H1 (cell line): ENCODE measurements around the gene PCDH9. TPM values are rescaled to one million over a fixed set of nuclear protein-coding genes. Genes with fewer than 3 reads are reported as not detected.
"Not testable (repeated sequence)": the region's sequence is repeated elsewhere in the genome, so short reads cannot be mapped to it uniquely, and the experiment has no call there.

Source experiments
- CTCF ChIA-PET: fragments of 300-600 bp; sonication (Branson Sonifier 250); formaldehyde crosslinking; loops from one replicate; lab custom pipeline; 2021; ENCODE audit not compliant: partially characterized antibody; lab: Charles Lee
- POLR2A ChIA-PET: fragments of 300-600 bp; sonication (Branson Sonifier 250); formaldehyde crosslinking; loops from one replicate; lab custom pipeline; 2021; ENCODE audit warnings: inconsistent platforms; ENCODE audit not compliant: partially characterized antibody; lab: Charles Lee
- DNase-seq, 2 experiments: peaks; one replicate each; pipeline versions ENCODE4 v3.0.0 to v3.0.0-alpha.2; 2010 to 2022; ENCODE audit warnings: low spot score in 2 of 2, low read depth in 1 of 2, mixed read lengths in 1 of 2
- FAIRE-seq: peaks from 2 replicates; lab custom pipeline; 2011; peaks lifted over from hg19 to GRCh38; lab: Jason Lieb, UNC
- H2AFZ ChIP-seq: 2 replicates; pipeline ENCODE4 v1.8.1; 2012; ENCODE audit warnings: low read length, inconsistent platforms
- H2AK5ac ChIP-seq: 2 replicates; pipeline ENCODE4 v1.6.1; 2013; ENCODE audit warnings: low read depth, low read length
- H2BK120ac ChIP-seq: replicated peaks from 2 replicates; pipeline ENCODE3; 2013; ENCODE audit warnings: low read depth, low read length, inconsistent platforms
- H2BK12ac ChIP-seq: 2 replicates; pipeline ENCODE4 v1.6.1; 2013; ENCODE audit warnings: low read depth, low read length
- H2BK15ac ChIP-seq: 2 replicates; pipeline ENCODE4 v1.6.1; 2013; ENCODE audit warnings: low read length
- H2BK20ac ChIP-seq: 2 replicates; pipeline ENCODE4 v1.6.1; 2013; ENCODE audit warnings: low read length
- H2BK5ac ChIP-seq: 2 replicates; pipeline ENCODE4 v1.6.1; 2013; ENCODE audit warnings: low read depth, low read length
- H3K14ac ChIP-seq: 2 replicates; pipeline ENCODE4 v1.6.1; 2013; ENCODE audit warnings: inconsistent platforms; ENCODE audit not compliant: insufficient read length
- H3K18ac ChIP-seq: 2 replicates; pipeline ENCODE4 v1.6.1; 2013; ENCODE audit warnings: low read length; ENCODE audit errors: extremely low read depth
- H3K23ac ChIP-seq: 2 replicates; pipeline ENCODE4 v1.6.1; 2013; ENCODE audit warnings: inconsistent platforms; ENCODE audit not compliant: insufficient read length
- H3K23me2 ChIP-seq: 2 replicates; pipeline ENCODE4 v1.6.1; 2013; ENCODE audit warnings: low read depth, low read length
- H3K27ac ChIP-seq: 2 replicates; pipeline ENCODE4 v1.6.1; 2011; ENCODE audit warnings: low read depth, low read length, inconsistent platforms
- H3K27me3 ChIP-seq, 4 experiments: replicated peaks in 1 of 4; 1 replicate in 1 of 4; 2 replicates in 3 of 4; pipeline versions ENCODE4 v1.6.1 to v1.8.1; 2011 to 2013; ENCODE audit warnings: low read length in 3 of 4, mild to moderate bottlenecking in 3 of 4, inconsistent platforms in 2 of 4, mixed read lengths in 2 of 4, moderate library complexity in 1 of 4; ENCODE audit not compliant: control insufficient read depth in 3 of 4, insufficient read depth in 3 of 4; ENCODE audit errors: extremely low read depth in 1 of 4
- H3K36me3 ChIP-seq, 4 experiments: 2 replicates each; pipeline versions ENCODE4 v1.6.1 to v1.8.1; 2011 to 2013; ENCODE audit warnings: mild to moderate bottlenecking in 4 of 4, low read length in 3 of 4, moderate library complexity in 2 of 4, control low read depth in 1 of 4, inconsistent platforms in 1 of 4; ENCODE audit not compliant: insufficient read depth in 4 of 4, control insufficient read depth in 2 of 4
- H3K4ac ChIP-seq: replicated peaks from 2 replicates; pipeline ENCODE3; 2013; ENCODE audit warnings: low read length, low read depth, mixed read lengths, inconsistent platforms; ENCODE audit not compliant: insufficient read length
- H3K4me1 ChIP-seq, 4 experiments: replicated peaks in 1 of 4; 1 replicate in 1 of 4; 2 replicates in 3 of 4; pipeline versions ENCODE4 v1.6.1 to v1.8.1; 2011 to 2013; ENCODE audit warnings: low read length in 3 of 4, inconsistent platforms in 2 of 4, mixed read lengths in 1 of 4; ENCODE audit not compliant: insufficient read depth in 4 of 4, control insufficient read depth in 3 of 4
- H3K4me2 ChIP-seq, 2 experiments: 2 replicates each; pipeline versions ENCODE4 v1.6.1 to v1.8.1; 2011 to 2013; ENCODE audit warnings: low read depth in 2 of 2, low read length in 2 of 2, control low read depth in 1 of 2, inconsistent platforms in 1 of 2, mild to moderate bottlenecking in 1 of 2; ENCODE audit not compliant: insufficient read depth in 1 of 2
- H3K4me3 ChIP-seq, 4 experiments: fragments of 200-600, 300-600 bp in 1 of 4; sonication (generic), shearing (Covaris generic), sonication (Bioruptor Twin) in 1 of 4; 2 replicates each; pipeline versions ENCODE4 v1.5.1 to v1.8.1; 2011 to 2016; ENCODE audit warnings: low read length in 4 of 4, low read depth in 3 of 4, control low read depth in 2 of 4, inconsistent platforms in 2 of 4, mild to moderate bottlenecking in 2 of 4, mixed read lengths in 1 of 4, moderate library complexity in 1 of 4; ENCODE audit not compliant: insufficient read depth in 2 of 4; ENCODE audit errors: extremely low read depth in 1 of 4
- H3K56ac ChIP-seq: replicated peaks from 2 replicates; pipeline ENCODE3; 2013; ENCODE audit warnings: low read depth, mild to moderate bottlenecking, mixed read lengths, low read length, inconsistent platforms; ENCODE audit not compliant: insufficient read length
- H3K79me1 ChIP-seq: 2 replicates; pipeline ENCODE4 v1.6.1; 2013; ENCODE audit warnings: low read depth, low read length, control low read depth
- H3K79me2 ChIP-seq, 2 experiments: 2 replicates each; pipeline versions ENCODE4 v1.6.1 to v1.8.1; 2012 to 2013; ENCODE audit warnings: low read length in 2 of 2, mild to moderate bottlenecking in 2 of 2, inconsistent platforms in 1 of 2; ENCODE audit not compliant: insufficient read depth in 2 of 2, control insufficient read depth in 1 of 2
- H3K9ac ChIP-seq, 4 experiments: replicated peaks in 1 of 4; 1 replicate in 1 of 4; 2 replicates in 3 of 4; pipeline versions ENCODE4 v1.6.1 to v1.8.1; 2011 to 2013; ENCODE audit warnings: low read depth in 3 of 4, low read length in 3 of 4, control low read depth in 2 of 4, mild to moderate bottlenecking in 2 of 4, moderate library complexity in 2 of 4, inconsistent platforms in 1 of 4; ENCODE audit errors: extremely low read depth in 1 of 4
- H3K9me3 ChIP-seq, 2 experiments: 2 replicates each; pipeline versions ENCODE4 v1.6.1 to v1.8.1; 2012 to 2013; ENCODE audit warnings: mild to moderate bottlenecking in 2 of 2, moderate library complexity in 2 of 2, control low read depth in 1 of 2, inconsistent platforms in 1 of 2, low read depth in 1 of 2, low read length in 1 of 2, mixed read lengths in 1 of 2; ENCODE audit not compliant: insufficient read depth in 2 of 2
- H4K20me1 ChIP-seq, 2 experiments: replicated peaks in 1 of 2; 2 replicates each; pipeline versions ENCODE3 to v1.8.1; 2011 to 2013; ENCODE audit warnings: inconsistent platforms in 2 of 2, low read length in 2 of 2, mild to moderate bottlenecking in 1 of 2; ENCODE audit not compliant: insufficient read depth in 2 of 2, control insufficient read depth in 1 of 2
- H4K5ac ChIP-seq: 2 replicates; pipeline ENCODE4 v1.6.1; 2013; ENCODE audit warnings: low read length, low read depth, mixed read lengths, inconsistent platforms; ENCODE audit not compliant: insufficient read length
- H4K8ac ChIP-seq: 2 replicates; pipeline ENCODE4 v1.8.0; 2013; ENCODE audit warnings: mild to moderate bottlenecking, moderate library complexity, low read length, inconsistent platforms; ENCODE audit not compliant: insufficient read depth; ENCODE audit errors: extremely low read depth
- H4K91ac ChIP-seq: replicated peaks from 2 replicates; pipeline ENCODE3; 2013; ENCODE audit warnings: low read length, mixed read lengths, inconsistent platforms; ENCODE audit not compliant: insufficient read length
- WGBS, 2 experiments: shearing (Covaris generic) in 1 of 2; methylation state at CpG; one replicate each; pipeline versions ENCODE4 v1.1.6 to v1.1.7; 2013 to 2015; ENCODE audit warnings: low lambda C conversion rate in 2 of 2, mixed read lengths in 2 of 2, inconsistent platforms in 1 of 2, low coverage in 1 of 2, missing lambda C conversion rate in 1 of 2; ENCODE audit not compliant: insufficient replicate concordance in 2 of 2, insufficient coverage in 1 of 2, insufficient read length in 1 of 2; ENCODE audit errors: extremely low coverage in 1 of 2, missing lambda C conversion rate in 1 of 2; 5-methylcytosine and 5-hydroxymethylcytosine counted together
- polyA plus RNA-seq, 7 experiments: library from polyadenylated mRNA; depleted of rRNA in 3 of 7; stranded (reverse) in 5 of 7; unstranded in 2 of 7; fragments of >200 nt in 5 of 7; fragments of 200-250 nt in 2 of 7; gene quantifications; 1 replicate in 5 of 7; 2 replicates in 1 of 7; 4 replicates in 1 of 7; pipeline versions ENCODE4 v1.2.1 to v1.2.3, GENCODE V29; 2011 to 2013; ENCODE audit warnings: missing spikeins in 2 of 7, mixed read lengths in 2 of 7
- total RNA-seq: library from RNA; stranded (reverse); fragmentation: NEBNext Ultra II Directional; extraction: Animal tissue kit (Norgen Biotek cat#: 25700); gene quantifications from 2 replicates; pipeline ENCODE4 v1.2.1, GENCODE V29; 2021

The PCDH9 gene
- total and polyA plus RNA-seq, 2 of the 8 experiments (the other 6 are each of a cell fraction or from before 2014, with no cell fraction given), result 0.12 to 0.60 TPM

- H3K4me1 ChIP-seq, H3K9ac ChIP-seq, H3K27me3 ChIP-seq, H3K4ac ChIP-seq, H2BK20ac ChIP-seq, H3K18ac ChIP-seq, H3K56ac ChIP-seq, H3K36me3 ChIP-seq, DNase-seq, H4K8ac ChIP-seq, FAIRE-seq, H3K9me3 ChIP-seq, H2BK120ac ChIP-seq, CTCF ChIA-PET, H4K5ac ChIP-seq, H4K20me1 ChIP-seq, H3K23ac ChIP-seq, H2AFZ ChIP-seq, H3K4me3 ChIP-seq, H3K79me2 ChIP-seq, H3K79me1 ChIP-seq, H2BK12ac ChIP-seq, H2BK15ac ChIP-seq, POLR2A ChIA-PET, H3K14ac ChIP-seq, H3K4me2 ChIP-seq, H2BK5ac ChIP-seq, H2AK5ac ChIP-seq, H3K23me2 ChIP-seq, H3K27ac ChIP-seq, H4K91ac ChIP-seq: not testable (repeated sequence)
- 97% methylated on average over 5 of the region's 5 CpGs; no CpG with 5 or more reads in 1 of the 2 experiments for WGBS, 2 experiments
Measured at GRCh38 chr13:67096893-67097292, 133.2 kb downstream of the PCDH9 start.
